Mesendoderm (in vitro differentiated cells): ENCODE results near the gene RNF207.

Experiments used
- DNase-seq: peaks from one replicate; pipeline ENCODE4 v3.0.0; 2013
- H2AK5ac ChIP-seq: 2 replicates; pipeline ENCODE4 v1.6.1; 2013; ENCODE audit warnings: low read length, inconsistent platforms
- H2BK120ac ChIP-seq: 2 replicates; pipeline ENCODE4 v1.6.1; 2013; ENCODE audit warnings: low read depth, mild to moderate bottlenecking, low read length, moderate library complexity, mixed read lengths
- H2BK15ac ChIP-seq: replicated peaks from 2 replicates; pipeline ENCODE4 v1.6.1; 2013; ENCODE audit warnings: low read depth, mild to moderate bottlenecking, moderate library complexity
- H2BK5ac ChIP-seq: 2 replicates; pipeline ENCODE4 v1.6.1; 2013; ENCODE audit warnings: low read length, inconsistent platforms
- H3K18ac ChIP-seq: 2 replicates; pipeline ENCODE4 v1.6.1; 2013; ENCODE audit warnings: mild to moderate bottlenecking, low read length, mixed read lengths
- H3K23ac ChIP-seq: one replicate; pipeline ENCODE4 v1.6.1; 2013; ENCODE audit warnings: low read length
- H3K27ac ChIP-seq: 2 replicates; pipeline ENCODE4 v1.5.1; 2013; ENCODE audit warnings: low read depth, mild to moderate bottlenecking, inconsistent platforms, low read length, moderate library complexity
- H3K27me3 ChIP-seq: 2 replicates; pipeline ENCODE4 v1.6.1; 2013; ENCODE audit warnings: low read length, control low read depth, mild to moderate bottlenecking, inconsistent platforms; ENCODE audit not compliant: insufficient read depth, poor library complexity
- H3K36me3 ChIP-seq: 2 replicates; pipeline ENCODE4 v1.6.1; 2013; ENCODE audit warnings: low read length, inconsistent platforms; ENCODE audit not compliant: control insufficient read depth, insufficient read depth
- H3K4ac ChIP-seq: one replicate; pipeline ENCODE4 v1.6.1; 2013; ENCODE audit warnings: low read depth, mild to moderate bottlenecking, low read length, moderate library complexity
- H3K4me1 ChIP-seq: 2 replicates; pipeline ENCODE4 v1.6.1; 2013; ENCODE audit warnings: low read depth, low read length, inconsistent platforms; ENCODE audit not compliant: control insufficient read depth
- H3K4me2 ChIP-seq: 2 replicates; pipeline ENCODE4 v1.6.1; 2013; ENCODE audit warnings: low read length
- H3K4me3 ChIP-seq: 2 replicates; pipeline ENCODE4 v1.5.1; 2013; ENCODE audit warnings: mild to moderate bottlenecking, low read length
- H3K56ac ChIP-seq: one replicate; pipeline ENCODE4 v1.6.1; 2013; ENCODE audit warnings: low read length
- H3K79me1 ChIP-seq: 2 replicates; pipeline ENCODE4 v1.6.1; 2013; ENCODE audit warnings: low read length, inconsistent platforms
- H3K79me2 ChIP-seq: 2 replicates; pipeline ENCODE4 v1.6.1; 2013; ENCODE audit warnings: mild to moderate bottlenecking, low read length; ENCODE audit not compliant: control insufficient read depth, insufficient read depth
- H3K9ac ChIP-seq: 2 replicates; pipeline ENCODE4 v1.6.1; 2013; ENCODE audit warnings: low read length, inconsistent platforms
- H4K5ac ChIP-seq: one replicate; pipeline ENCODE4 v1.6.1; 2013; ENCODE audit warnings: low read length
- H4K8ac ChIP-seq: one replicate; pipeline ENCODE4 v1.6.1; 2013; ENCODE audit warnings: low read depth, mild to moderate bottlenecking, control low read depth, low read length, moderate library complexity
- WGBS: extraction: QIAGEN DNeasy Blood & Tissue Kit; methylation state at CpG from one replicate; pipeline ENCODE4 v1.1.7; 2013; ENCODE audit warnings: low lambda C conversion rate, missing lambda C conversion rate; ENCODE audit not compliant: insufficient coverage; ENCODE audit errors: extremely low coverage; 5-methylcytosine and 5-hydroxymethylcytosine counted together

The RNF207 gene

DNA sequence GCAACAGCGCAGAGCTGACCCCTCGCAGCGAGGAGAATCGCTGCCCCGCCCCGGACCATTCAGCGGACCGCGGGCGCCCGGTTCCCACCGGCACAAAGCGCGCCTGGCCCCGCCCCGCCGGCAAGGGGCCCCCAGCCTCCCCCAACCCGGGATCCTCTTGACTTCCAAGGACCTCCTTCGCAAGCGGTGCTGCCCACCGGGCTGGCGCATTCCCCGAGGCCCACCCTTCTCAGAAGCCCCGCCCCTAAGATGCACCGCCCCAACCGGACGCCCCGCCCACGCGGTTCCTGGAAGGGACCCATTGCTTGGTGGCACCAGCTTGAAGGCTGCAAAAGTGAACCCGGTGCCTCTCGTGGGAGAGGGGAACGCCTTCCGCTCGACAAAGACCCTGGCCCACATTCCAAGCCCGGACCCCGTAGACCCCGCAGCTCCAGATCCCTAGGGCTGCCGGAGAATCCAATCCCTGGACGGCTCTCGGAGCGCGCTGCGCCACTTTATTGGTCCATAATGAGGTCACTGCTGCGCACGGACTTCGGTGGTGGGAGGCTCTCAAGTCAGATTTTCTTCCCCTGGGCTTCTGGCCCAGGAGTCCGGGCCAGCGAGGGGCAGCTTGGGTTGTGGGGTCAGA lies 40.1 kb downstream of the RNF207 start:
- no peaks in the 10 kb centered on the region for H3K79me2 ChIP-seq
- H3K4ac ChIP-seq = no peak overlapping the region
- peaks cover 54% of the 10 kb centered on the region for H3K27me3 ChIP-seq
- no peak overlapping the region for H3K27ac ChIP-seq
- no peaks in the 10 kb centered on the region for H3K36me3 ChIP-seq
- no peak overlapping the region for H4K5ac ChIP-seq
- peak; percentile 68 for DNase-seq
- H3K18ac ChIP-seq = no peak overlapping the region
- no peak overlapping the region for H2BK15ac ChIP-seq
- WGBS = no CpG with 5 or more reads among the region's 49 CpGs
- H2AK5ac ChIP-seq = no peak overlapping the region
- H2BK5ac ChIP-seq = no peak overlapping the region
- H3K9ac ChIP-seq = no peak overlapping the region
- H3K23ac ChIP-seq = no peak overlapping the region
- H2BK120ac ChIP-seq = no peak overlapping the region
- no peak overlapping the region for H4K8ac ChIP-seq
- H3K4me3 ChIP-seq = no peak overlapping the region
- H3K79me1 ChIP-seq = no peaks in the 10 kb centered on the region
- H3K4me2 ChIP-seq = no peak overlapping the region
- no peak overlapping the region for H3K56ac ChIP-seq
- H3K4me1 ChIP-seq = no peaks in the 10 kb centered on the region

DNA sequence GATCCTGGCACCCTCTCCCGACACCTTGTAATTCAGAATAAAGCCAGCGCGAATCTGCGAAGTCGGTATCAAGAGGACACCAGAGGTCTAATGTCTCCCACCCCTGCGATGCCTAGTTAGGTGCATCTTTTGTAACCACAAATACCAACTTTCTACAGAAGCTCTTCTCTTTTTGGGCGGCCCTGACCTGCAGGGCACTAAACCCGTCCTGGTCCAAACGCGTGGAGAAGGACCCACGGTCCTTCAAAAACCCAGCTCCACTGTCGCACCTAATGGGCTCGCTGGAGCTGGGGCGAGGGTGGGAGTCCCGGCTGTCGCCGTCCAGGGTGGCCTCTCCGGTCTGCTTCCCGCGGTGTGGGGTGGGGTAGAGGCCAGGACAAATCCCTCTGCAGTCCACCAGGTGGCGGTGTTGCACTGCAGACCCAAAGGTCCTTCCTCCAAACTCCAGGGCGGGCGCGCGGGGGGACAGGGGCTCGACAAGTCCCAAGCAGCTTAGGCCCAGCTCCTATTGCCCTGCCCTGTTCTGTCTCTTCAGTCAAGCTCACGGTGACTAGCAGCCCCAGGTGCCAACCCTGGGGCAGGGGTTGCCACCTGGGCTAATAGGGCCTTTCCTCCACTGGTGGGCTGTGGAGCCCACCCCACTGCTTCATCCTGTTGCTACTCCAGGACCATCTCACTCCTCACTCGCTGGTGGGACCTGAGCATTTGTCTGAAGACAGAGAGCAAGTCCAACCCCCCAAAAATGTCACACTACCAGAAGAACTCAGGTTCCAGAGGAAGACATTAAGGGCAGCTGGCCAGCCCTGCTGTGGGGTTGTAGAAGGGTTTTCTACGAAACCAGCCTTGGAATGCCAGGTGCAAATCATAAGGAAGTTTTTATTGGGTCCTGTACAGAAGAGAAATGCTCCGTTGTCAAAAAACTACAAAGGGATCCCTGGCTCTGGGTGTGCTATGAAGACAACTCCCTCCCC lies 40.9 kb downstream of the RNF207 start:
- Histone ChIP-seq H3K36me3 (no peaks in the 10 kb centered on the region), H3K4me3 (no peak overlapping the region), H2AK5ac (no peak overlapping the region), H3K9ac (no peak overlapping the region), H2BK15ac (no peak overlapping the region), H3K27ac (no peak overlapping the region), H3K27me3 (peaks cover 50% of the 10 kb centered on the region), H4K8ac (no peak overlapping the region), H3K4ac (no peak overlapping the region), H3K18ac (no peak overlapping the region), H3K4me1 (no peaks in the 10 kb centered on the region), H3K79me2 (no peaks in the 10 kb centered on the region), H3K79me1 (no peaks in the 10 kb centered on the region), H2BK5ac (no peak overlapping the region), H2BK120ac (no peak overlapping the region), H3K4me2 (no peak overlapping the region), H3K23ac (no peak overlapping the region), H3K56ac (no peak overlapping the region), H4K5ac (no peak overlapping the region)
- DNase-seq = peak; percentile 88
- no CpG with 5 or more reads among the region's 30 CpGs for WGBS

DNA sequence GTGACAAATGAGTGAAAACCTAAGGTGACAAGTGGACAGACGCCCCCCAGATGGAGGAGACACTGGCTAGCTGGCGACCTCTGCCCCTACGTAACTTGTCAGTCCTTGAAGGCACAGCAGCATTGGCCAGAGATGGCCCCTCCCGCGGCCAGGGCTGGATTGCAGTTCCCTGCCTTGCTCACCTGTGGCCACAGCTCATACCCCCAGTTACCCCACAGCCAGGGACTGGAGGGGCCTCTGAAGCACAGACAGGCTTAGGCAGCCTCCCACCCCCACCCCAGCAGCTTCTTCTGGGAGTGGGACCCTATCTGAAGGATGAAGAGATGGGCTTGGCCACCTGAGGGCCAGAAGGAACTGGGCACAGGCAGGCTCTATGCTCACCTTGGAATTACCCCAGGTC lies 41.7 kb downstream of the RNF207 start:
- DNase-seq = no peak
- Histone ChIP-seq H3K79me1 (no peaks in the 10 kb centered on the region), H3K36me3 (no peaks in the 10 kb centered on the region), H3K4me3 (no peak overlapping the region), H2BK5ac (no peak overlapping the region), H3K79me2 (no peaks in the 10 kb centered on the region), H2BK15ac (no peak overlapping the region), H3K4me2 (no peak overlapping the region), H4K5ac (no peak overlapping the region), H3K27ac (no peak overlapping the region), H3K23ac (no peak overlapping the region), H3K27me3 (peaks cover 45% of the 10 kb centered on the region), H3K18ac (no peak overlapping the region), H3K4ac (no peak overlapping the region), H4K8ac (no peak overlapping the region), H2BK120ac (no peak overlapping the region), H3K4me1 (no peaks in the 10 kb centered on the region), H3K56ac (no peak overlapping the region), H2AK5ac (no peak overlapping the region), H3K9ac (no peak overlapping the region)
- WGBS = no CpG with 5 or more reads among the region's 5 CpGs

DNA sequence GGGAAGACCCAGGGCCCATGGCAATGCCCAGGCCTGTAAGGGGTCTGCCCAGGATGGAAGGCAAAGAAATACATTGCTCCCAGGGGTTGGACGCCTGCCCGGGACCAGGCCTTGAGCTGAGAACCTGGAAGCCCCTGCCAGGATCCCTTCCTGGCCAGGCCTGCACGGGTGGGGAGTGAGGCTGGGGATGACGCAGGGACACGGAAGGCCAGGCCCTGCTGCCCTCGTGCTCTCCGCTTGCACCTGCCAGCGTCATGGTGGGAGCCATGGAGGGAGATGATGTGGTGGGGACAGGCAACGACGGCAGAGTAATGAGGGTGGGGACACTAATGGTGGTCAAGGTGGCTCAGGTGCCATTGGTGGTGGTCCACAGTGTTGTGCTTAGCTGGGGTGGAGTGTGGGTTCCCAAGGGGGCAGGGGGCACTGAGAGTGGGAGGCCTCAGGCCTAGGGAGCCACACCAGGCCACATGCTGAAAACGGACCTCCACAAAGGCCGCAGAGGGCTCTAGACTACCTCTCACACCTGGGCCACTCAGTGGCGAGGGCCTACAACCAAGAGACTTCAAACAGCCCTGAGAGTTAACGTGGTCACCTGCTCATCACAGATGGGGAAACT lies 42.4 kb downstream of the RNF207 start:
- Histone ChIP-seq H3K4ac (no peak overlapping the region), H2BK120ac (no peak overlapping the region), H3K9ac (no peak overlapping the region), H2BK5ac (no peak overlapping the region), H4K8ac (no peak overlapping the region), H3K18ac (no peak overlapping the region), H3K79me2 (no peaks in the 10 kb centered on the region), H3K36me3 (no peaks in the 10 kb centered on the region), H2BK15ac (no peak overlapping the region), H3K4me3 (no peak overlapping the region), H3K27me3 (peaks cover 39% of the 10 kb centered on the region), H4K5ac (no peak overlapping the region), H3K23ac (no peak overlapping the region), H2AK5ac (no peak overlapping the region), H3K56ac (no peak overlapping the region), H3K79me1 (no peaks in the 10 kb centered on the region), H3K4me2 (no peak overlapping the region), H3K4me1 (no peaks in the 10 kb centered on the region), H3K27ac (no peak overlapping the region)
- no peak for DNase-seq
- WGBS = no CpG with 5 or more reads among the region's 14 CpGs

GRCh38 chr1:6248932-6249738 lies 43.2 kb downstream of the RNF207 start:
- Histone ChIP-seq H3K56ac (peak overlapping the region; percentile 15), H3K18ac (no peak overlapping the region), H2BK15ac (no peak overlapping the region), H2BK5ac (no peak overlapping the region), H3K4ac (no peak overlapping the region), H2BK120ac (no peak overlapping the region), H3K79me2 (no peaks in the 10 kb centered on the region), H3K4me3 (no peak overlapping the region), H3K23ac (no peak overlapping the region), H3K4me1 (no peaks in the 10 kb centered on the region), H3K79me1 (no peaks in the 10 kb centered on the region), H3K27me3 (peaks cover 32% of the 10 kb centered on the region), H3K4me2 (no peak overlapping the region), H4K8ac (no peak overlapping the region), H4K5ac (no peak overlapping the region), H3K9ac (no peak overlapping the region), H3K36me3 (no peaks in the 10 kb centered on the region), H2AK5ac (no peak overlapping the region), H3K27ac (no peak overlapping the region)
- no peak for DNase-seq
- no CpG with 5 or more reads among the region's 96 CpGs for WGBS
